GM23248 (cell line): ENCODE results near the gene THOP1. TPM values are rescaled to one million over a fixed set of nuclear protein-coding genes. Genes with fewer than 3 reads are reported as not detected.

Experiments used
- DNase-seq: peaks from one replicate; pipeline ENCODE4 v3.0.0-alpha.2; 2015
- H2AFZ ChIP-seq: fragments of 200-600 bp; sonication (generic); 2 replicates; pipeline ENCODE4 v1.6.1; 2016; ENCODE audit warnings: antibody characterized with exemption
- H3F3A ChIP-seq: fragments of 200-600 bp; sonication (generic); 2 replicates; pipeline ENCODE4 v1.6.1; 2016; ENCODE audit warnings: mild to moderate bottlenecking, antibody characterized with exemption, mixed run types; ENCODE audit not compliant: insufficient read depth
- H3K27ac ChIP-seq: fragments of 200-600 bp; sonication (generic); 2 replicates; pipeline ENCODE4 v1.5.1; 2016; ENCODE audit warnings: mild to moderate bottlenecking
- H3K27me3 ChIP-seq: fragments of 200-600 bp; sonication (generic); replicated peaks from 2 replicates; pipeline ENCODE4 v1.6.1; 2016; ENCODE audit warnings: mild to moderate bottlenecking; ENCODE audit not compliant: insufficient read depth
- H3K36me3 ChIP-seq: fragments of 200-600 bp; sonication (generic); 2 replicates; pipeline ENCODE4 v1.6.1; 2016; ENCODE audit warnings: low read depth, mild to moderate bottlenecking
- H3K4me1 ChIP-seq: fragments of 200-600 bp; sonication (generic); 2 replicates; pipeline ENCODE4 v1.6.1; 2016; ENCODE audit warnings: mild to moderate bottlenecking; ENCODE audit not compliant: insufficient read depth
- H3K4me2 ChIP-seq: fragments of 200-600 bp; sonication (generic); one replicate; pipeline ENCODE4 v1.6.1; 2016; ENCODE audit warnings: mild to moderate bottlenecking; ENCODE audit not compliant: unreplicated experiment
- H3K4me3 ChIP-seq: fragments of 200-600 bp; sonication (generic); 2 replicates; pipeline ENCODE4 v1.5.1; 2016; ENCODE audit warnings: mild to moderate bottlenecking
- H3K79me2 ChIP-seq: fragments of 200-600 bp; sonication (generic); 2 replicates; pipeline ENCODE4 v1.6.1; 2016; ENCODE audit warnings: mild to moderate bottlenecking; ENCODE audit not compliant: insufficient read depth
- H3K9ac ChIP-seq: fragments of 200-600 bp; sonication (generic); 2 replicates; pipeline ENCODE4 v1.6.1; 2016; ENCODE audit warnings: mild to moderate bottlenecking
- H3K9me2 ChIP-seq: fragments of 200-600 bp; sonication (generic); 2 replicates; pipeline ENCODE4 v1.6.1; 2016; ENCODE audit warnings: mixed run types, mild to moderate bottlenecking, moderate library complexity; ENCODE audit not compliant: insufficient read depth
- H3K9me3 ChIP-seq: fragments of 200-600 bp; sonication (generic); one replicate; pipeline ENCODE4 v1.6.1; 2017; ENCODE audit warnings: low read depth
- H4K20me1 ChIP-seq: fragments of 200-600 bp; sonication (generic); 2 replicates; pipeline ENCODE4 v1.6.0; 2016; ENCODE audit not compliant: insufficient read depth
- EZH2 ChIP-seq: fragments of 200-600 bp; sonication (generic); IDR thresholded peaks from 2 replicates; pipeline ENCODE4 v1.6.1; 2018; ENCODE audit warnings: antibody characterized with exemption, mild to moderate bottlenecking; ENCODE audit not compliant: insufficient read depth, poor library complexity, severe bottlenecking
- EZH2phosphoT487 ChIP-seq: fragments of 200-600 bp; sonication (generic); IDR thresholded peaks from 2 replicates; pipeline ENCODE4 v1.6.1; 2018; ENCODE audit warnings: antibody characterized with exemption, moderate library complexity, mild to moderate bottlenecking, low read depth; ENCODE audit not compliant: insufficient read depth
- WGBS, 2 experiments: methylation state at CpG; one replicate each; pipeline ENCODE4 v1.1.6; 2015 to 2017; ENCODE audit warnings: low lambda C conversion rate in 2 of 2, low coverage in 1 of 2; ENCODE audit errors: missing lambda C conversion rate in 2 of 2; 5-methylcytosine and 5-hydroxymethylcytosine counted together
- in situ Hi-C: fragments of 300-500 bp; cut with MboI; formaldehyde crosslinking; loops from 2 replicates; pipeline ENCODE4 v1.15.0; 2020
- polyA plus RNA-seq: library from polyadenylated mRNA; unstranded; fragments of >200 nt; fragmentation: Nextera tagmentation; extraction: Ambion mirVana; gene quantifications from 2 replicates; pipeline ENCODE4 v1.2.1, GENCODE V29; 2016
- total RNA-seq: library from RNA; depleted of rRNA; stranded (reverse); fragments of >200 nt; shearing (Covaris generic); gene quantifications from 2 replicates; pipeline ENCODE4 v1.2.3, GENCODE V29; 2014; rRNA removed

The THOP1 gene
- total and polyA plus RNA-seq, 2 experiments from 2014 or later, result 64.8 to 136 TPM

- 97 to 98% methylated on average over 3 of the region's 3 CpGs for WGBS, 2 experiments
- peaks cover 11% of the 10 kb centered on the region; the same call in 1 of the 2 replicates for H3K79me2 ChIP-seq
- no peaks in the 10 kb centered on the region for H4K20me1 ChIP-seq
- H3K4me1 ChIP-seq, result no peaks in the 10 kb centered on the region
- H3K4me2 ChIP-seq, result no peak overlapping the region
- H3K9ac ChIP-seq, result no peak overlapping the region
- in situ Hi-C loops, result loop anchor here (25.0 kb wide), 1 partner anchor 193 kb away; no protein-coding TSS in a partner anchor
- no peak overlapping the region for H2AFZ ChIP-seq
- H3K9me3 ChIP-seq, result peaks cover 8% of the 10 kb centered on the region
- no peaks in the 10 kb centered on the region for H3K9me2 ChIP-seq
- H3F3A ChIP-seq, result peaks cover 7% of the 10 kb centered on the region; the same call in 1 of the 2 replicates
- no peak for DNase-seq
- H3K36me3 ChIP-seq, result peaks cover 67% of the 10 kb centered on the region
- H3K27me3 ChIP-seq, result no peaks in the 10 kb centered on the region
- no peak overlapping the region for H3K27ac ChIP-seq
- TF ChIP-seq EZH2, result no peak
- TF ChIP-seq EZH2phosphoT487, result no peak
- no peak overlapping the region for H3K4me3 ChIP-seq
Measured at GRCh38 chr19:2854849-2855248, 69.5 kb downstream of the THOP1 start.

DNA sequence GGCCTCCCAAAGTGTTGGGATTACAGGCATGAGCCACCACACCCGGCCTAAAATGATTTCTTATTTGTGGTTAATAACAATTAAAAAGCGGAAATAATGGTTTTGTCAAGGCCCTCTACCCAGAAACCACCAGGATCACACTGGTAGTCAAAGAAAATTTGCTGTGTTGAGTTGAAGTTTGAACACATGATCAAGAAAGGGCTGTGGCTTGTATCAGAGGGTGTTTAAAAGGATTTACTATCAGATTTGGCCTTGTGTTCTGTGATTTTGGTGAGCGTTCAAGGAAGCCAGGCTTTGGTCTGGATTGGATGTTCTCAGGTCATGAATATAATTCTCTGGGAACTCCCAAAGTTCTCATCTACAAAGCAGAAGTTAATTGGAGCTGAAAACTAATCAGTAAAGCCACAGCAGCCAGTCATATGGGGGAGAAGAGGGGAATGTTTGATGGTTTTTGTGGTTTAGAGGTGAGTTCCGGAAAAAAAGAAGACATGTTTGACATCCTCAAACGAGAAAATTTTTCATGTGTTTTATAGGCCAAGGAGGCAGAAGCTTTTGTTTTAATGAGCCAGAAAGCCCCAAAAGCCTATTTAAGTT, 71.3 kb downstream of the THOP1 start:
- Histone ChIP-seq H4K20me1 (no peaks in the 10 kb centered on the region), H3K4me3 (no peak overlapping the region), H3K27me3 (no peaks in the 10 kb centered on the region), H3K36me3 (peaks cover 54% of the 10 kb centered on the region), H3K4me1 (no peaks in the 10 kb centered on the region), H3K9me2 (no peaks in the 10 kb centered on the region), H3F3A (peaks cover 7% of the 10 kb centered on the region; the same call in 1 of the 2 replicates), H2AFZ (no peak overlapping the region), H3K9me3 (peaks cover 8% of the 10 kb centered on the region), H3K27ac (no peak overlapping the region), H3K9ac (no peak overlapping the region), H3K4me2 (no peak overlapping the region), H3K79me2 (no peaks in the 10 kb centered on the region)
- 98% methylated on average over 5 of the region's 5 CpGs for WGBS, 2 experiments
- in situ Hi-C loops, result loop anchor here (25.0 kb wide), 1 partner anchor 194 kb away; no protein-coding TSS in a partner anchor
- TF ChIP-seq EZH2 (no peak), EZH2phosphoT487 (no peak)
- DNase-seq, result no peak

DNA sequence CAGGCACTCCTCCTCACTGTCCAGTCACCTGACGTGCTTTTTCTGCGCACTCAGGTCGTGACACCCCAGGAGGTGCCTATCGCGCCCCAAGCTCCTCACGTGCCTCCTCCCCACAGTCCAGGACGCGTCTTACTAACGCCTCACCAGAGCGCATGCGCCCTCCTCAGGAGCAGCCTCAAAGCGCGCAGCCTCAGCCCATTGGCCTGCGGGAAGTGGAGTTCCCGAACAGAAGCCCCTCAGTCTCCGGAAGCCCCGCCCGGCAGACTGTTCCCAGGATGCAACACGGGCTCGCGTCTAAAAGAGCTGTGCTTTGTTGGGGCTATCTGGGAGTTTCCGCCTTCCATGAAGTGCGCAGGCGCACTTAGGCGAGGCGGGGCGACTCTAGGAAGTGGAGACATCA, 73.6 kb downstream of the THOP1 start:
- Histone ChIP-seq H3K9ac (no peak overlapping the region), H3K36me3 (peaks cover 30% of the 10 kb centered on the region), H3K79me2 (no peaks in the 10 kb centered on the region), H3K27me3 (no peaks in the 10 kb centered on the region), H3K4me2 (no peak overlapping the region), H3K27ac (no peak overlapping the region), H3K4me3 (no peak overlapping the region), H3K9me3 (no peaks in the 10 kb centered on the region), H3F3A (no peaks in the 10 kb centered on the region), H2AFZ (no peak overlapping the region), H3K4me1 (no peaks in the 10 kb centered on the region), H4K20me1 (no peaks in the 10 kb centered on the region), H3K9me2 (no peaks in the 10 kb centered on the region)
- no peak for DNase-seq
- no peak for TF ChIP-seq EZH2phosphoT487
- no peak for TF ChIP-seq EZH2
- in situ Hi-C loops, result loop anchor here (25.0 kb wide), 1 partner anchor 197 kb away; no protein-coding TSS in a partner anchor
- 83 to 87% methylated on average over 27 of the region's 27 CpGs for WGBS, 2 experiments

- no peaks in the 10 kb centered on the region for H3F3A ChIP-seq
- no peaks in the 10 kb centered on the region for H3K27me3 ChIP-seq
- H3K9me3 ChIP-seq, result no peaks in the 10 kb centered on the region
- in situ Hi-C loops, result loop anchor here (25.0 kb wide), 1 partner anchor 202 kb away; no protein-coding TSS in a partner anchor
- no peak overlapping the region for H3K9ac ChIP-seq
- no peak overlapping the region for H3K27ac ChIP-seq
- H2AFZ ChIP-seq, result no peak overlapping the region
- H4K20me1 ChIP-seq, result no peaks in the 10 kb centered on the region
- H3K4me2 ChIP-seq, result no peak overlapping the region
- 38 to 40% methylated on average over 10 of the region's 10 CpGs for WGBS, 2 experiments
- TF ChIP-seq EZH2phosphoT487, result no peak
- TF ChIP-seq EZH2, result no peak
- no peak overlapping the region for H3K4me3 ChIP-seq
- H3K4me1 ChIP-seq, result no peaks in the 10 kb centered on the region
- no peaks in the 10 kb centered on the region for H3K36me3 ChIP-seq
- no peaks in the 10 kb centered on the region for H3K9me2 ChIP-seq
- H3K79me2 ChIP-seq, result no peaks in the 10 kb centered on the region
- no peak for DNase-seq
Measured at GRCh38 chr19:2863816-2864215, 78.5 kb downstream of the THOP1 start.

Other genes with a start within 250 kb of the THOP1 start
- gene GNG7, start 82.8 kb upstream of the THOP1 start, total RNA-seq, result 0.11 TPM in 1 of 2 replicates, not detected in the other
- 0.13 and 0.16 TPM in 2 replicates for gene GNG7, start 82.8 kb upstream of the THOP1 start, polyA plus RNA-seq
- gene DIRAS1, start 64.1 kb upstream of the THOP1 start, total RNA-seq, result 4.9 and 5.9 TPM in 2 replicates
- 2.6 TPM in 2 replicates for gene DIRAS1, start 64.1 kb upstream of the THOP1 start, polyA plus RNA-seq
- gene SLC39A3, start 45.5 kb upstream of the THOP1 start, total RNA-seq, result 38.4 and 50.9 TPM in 2 replicates
- gene SLC39A3, start 45.5 kb upstream of the THOP1 start, polyA plus RNA-seq, result 45.0 and 45.2 TPM in 2 replicates
- gene SGTA, start 2.2 kb upstream of the THOP1 start, total RNA-seq, result 56.1 and 57.5 TPM in 2 replicates
- 66.0 and 66.2 TPM in 2 replicates for gene SGTA, start 2.2 kb upstream of the THOP1 start, polyA plus RNA-seq
- gene ZNF554, start 34.4 kb downstream of the THOP1 start, total RNA-seq, result 2.9 and 3.0 TPM in 2 replicates
- 1.4 and 2.2 TPM in 2 replicates for gene ZNF554, start 34.4 kb downstream of the THOP1 start, polyA plus RNA-seq
- 4.3 and 7.3 TPM in 2 replicates for gene ZNF555, start 56.0 kb downstream of the THOP1 start, total RNA-seq
- 5.8 and 6.2 TPM in 2 replicates for gene ZNF555, start 56.0 kb downstream of the THOP1 start, polyA plus RNA-seq
- gene ZNF556, start 81.8 kb downstream of the THOP1 start, total RNA-seq, result not detected in 2 replicates
- gene ZNF556, start 81.8 kb downstream of the THOP1 start, polyA plus RNA-seq, result not detected in 2 replicates
- gene ZNF57, start 115.4 kb downstream of the THOP1 start, total RNA-seq, result 1.7 and 4.6 TPM in 2 replicates
- gene ZNF57, start 115.4 kb downstream of the THOP1 start, polyA plus RNA-seq, result 1.9 and 2.3 TPM in 2 replicates
- 0.76 and 1.1 TPM in 2 replicates for gene ZNF77, start 159.5 kb downstream of the THOP1 start, total RNA-seq
- 1.2 TPM in 2 replicates for gene ZNF77, start 159.5 kb downstream of the THOP1 start, polyA plus RNA-seq
- gene TLE6, start 192.1 kb downstream of the THOP1 start, total RNA-seq, result 0.13 and 0.65 TPM in 2 replicates
- 0.21 and 0.68 TPM in 2 replicates for gene TLE6, start 192.1 kb downstream of the THOP1 start, polyA plus RNA-seq
- gene TLE2, start 243.8 kb downstream of the THOP1 start, total RNA-seq, result 4.3 and 10.1 TPM in 2 replicates
- gene TLE2, start 243.8 kb downstream of the THOP1 start, polyA plus RNA-seq, result 2.9 and 3.6 TPM in 2 replicates